OCI-LY1 (cell line): Measurements from ENCODE around the gene MFSD6.

Experiments
- H2AFZ ChIP-seq: fragments of 200-600 bp; sonication (generic), shearing (Covaris generic); 2 replicates; pipeline ENCODE4 v1.6.0; 2014; ENCODE audit warnings: antibody characterized with exemption, mild to moderate bottlenecking, low read length
- H3F3A ChIP-seq: fragments of 200-600 bp; sonication (generic), shearing (Covaris generic); 2 replicates; pipeline ENCODE4 v1.6.0; 2014; ENCODE audit warnings: mild to moderate bottlenecking, antibody characterized with exemption, low read length, moderate library complexity; ENCODE audit not compliant: insufficient read depth
- H3K27ac ChIP-seq: fragments of 200-600 bp; sonication (generic); 2 replicates; pipeline ENCODE4 v1.5.1; 2014; ENCODE audit warnings: low read length, mixed run types, mild to moderate bottlenecking, low read depth; ENCODE audit not compliant: poor library complexity, severe bottlenecking
- H3K27me3 ChIP-seq: fragments of 200-600 bp; sonication (generic); 2 replicates; pipeline ENCODE4 v1.6.0; 2014; ENCODE audit warnings: antibody characterized with exemption, mild to moderate bottlenecking, low read length, moderate library complexity; ENCODE audit not compliant: insufficient read depth
- H3K36me3 ChIP-seq: fragments of 200-600 bp; sonication (generic); 2 replicates; pipeline ENCODE4 v1.6.1; 2014; ENCODE audit warnings: mild to moderate bottlenecking, antibody characterized with exemption, low read length, moderate library complexity, mixed read lengths; ENCODE audit not compliant: insufficient read depth
- H3K4me1 ChIP-seq: fragments of 200-600 bp; sonication (generic); 2 replicates; pipeline ENCODE4 v1.5.1; 2014; ENCODE audit warnings: mild to moderate bottlenecking, low read length, moderate library complexity; ENCODE audit not compliant: insufficient read depth, severe bottlenecking
- H3K4me2 ChIP-seq: fragments of 200-600 bp; sonication (generic), shearing (Covaris generic); 2 replicates; pipeline ENCODE4 v1.6.1; 2014; ENCODE audit warnings: low read length
- H3K4me3 ChIP-seq: fragments of 200-600 bp; sonication (generic); 2 replicates; pipeline ENCODE4 v1.5.1; 2014; ENCODE audit warnings: low read length, low read depth, mild to moderate bottlenecking, mixed read lengths; ENCODE audit not compliant: poor library complexity, severe bottlenecking
- H3K79me2 ChIP-seq: fragments of 200-600 bp; shearing (Covaris generic); 2 replicates; pipeline ENCODE4 v1.6.1; 2016; ENCODE audit warnings: mixed run types, low read length, mixed read lengths; ENCODE audit not compliant: insufficient read depth
- H3K9ac ChIP-seq: fragments of 200-600 bp; sonication (generic), shearing (Covaris generic); 2 replicates; pipeline ENCODE4 v1.6.1; 2014; ENCODE audit warnings: mild to moderate bottlenecking, low read length, mixed read lengths
- H3K9me2 ChIP-seq: fragments of 200-600 bp; sonication (generic), shearing (Covaris generic); 2 replicates; pipeline ENCODE4 v1.6.1; 2014; ENCODE audit warnings: low read depth, mild to moderate bottlenecking, low read length, mixed read lengths
- H3K9me3 ChIP-seq: fragments of 200-600 bp; shearing (Covaris generic); 2 replicates; pipeline ENCODE4 v1.6.1; 2014; ENCODE audit warnings: low read length, mixed read lengths
- H4K20me1 ChIP-seq: fragments of 200-600 bp; sonication (generic), shearing (Covaris generic); 2 replicates; pipeline ENCODE4 v1.6.0; 2016; ENCODE audit warnings: mild to moderate bottlenecking, low read length; ENCODE audit not compliant: insufficient read depth
- CTCF ChIP-seq: fragments of 200-600 bp; sonication (generic), shearing (Covaris generic); IDR thresholded peaks from 2 replicates; pipeline ENCODE4 v1.5.1; 2017; ENCODE audit warnings: mild to moderate bottlenecking, antibody characterized with exemption, low read length, moderate library complexity, mixed read lengths
- EZH2 ChIP-seq: fragments of 200-600 bp; sonication (generic), shearing (Covaris generic); IDR thresholded peaks from 2 replicates; pipeline ENCODE4 v1.8.0; 2017; ENCODE audit warnings: borderline replicate concordance, mixed run types, mild to moderate bottlenecking, antibody characterized with exemption, low read length, moderate library complexity, mixed read lengths

The MFSD6 gene

DNA sequence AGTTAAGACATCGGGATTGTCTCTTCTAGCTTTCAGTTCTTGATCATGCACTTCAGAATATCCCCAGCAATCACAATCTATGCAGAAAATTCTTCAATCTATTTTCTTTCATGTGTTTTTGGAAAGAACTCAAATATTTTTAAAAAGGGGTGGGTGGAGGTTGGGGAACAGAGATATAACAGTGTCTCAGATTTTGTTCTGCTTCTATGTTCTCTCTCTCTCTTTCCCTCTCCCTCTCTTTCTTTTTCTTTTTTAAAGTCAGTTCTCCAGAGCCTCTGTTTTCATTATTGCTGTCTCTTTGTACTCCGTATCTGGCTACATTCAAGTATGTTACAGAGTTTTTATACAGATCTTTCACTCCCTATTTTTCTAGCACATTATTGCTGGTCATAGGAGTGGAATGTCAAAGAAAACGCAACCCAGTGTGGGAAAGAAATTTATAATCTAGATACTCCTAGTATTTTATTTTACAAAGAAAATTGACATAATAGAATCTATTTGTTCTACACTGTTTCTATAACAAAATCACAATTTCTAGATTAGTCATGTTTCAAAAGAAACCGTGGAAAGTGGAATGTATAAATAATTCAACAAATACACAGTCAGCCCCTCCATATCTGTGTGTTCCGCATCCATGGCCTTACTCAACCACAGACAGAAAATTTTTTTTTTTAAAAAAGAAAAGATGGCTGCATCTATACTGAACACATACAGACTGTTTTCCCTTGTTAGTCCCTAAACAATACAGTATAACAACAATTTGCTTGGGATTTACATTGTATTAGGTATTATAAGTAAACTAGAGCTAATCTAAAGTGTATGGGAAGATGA lies 137.6 kb downstream of the MFSD6 start:
- no peaks in the 10 kb centered on the region for H3K79me2 ChIP-seq
- H3K36me3 ChIP-seq, result no peaks in the 10 kb centered on the region
- H3K4me2 ChIP-seq, result no peak overlapping the region
- no peak overlapping the region for H3K27ac ChIP-seq
- no peak for TF ChIP-seq EZH2
- no peak for TF ChIP-seq CTCF
- no peaks in the 10 kb centered on the region for H3K27me3 ChIP-seq
- no peaks in the 10 kb centered on the region for H3K9me2 ChIP-seq
- 0 out of 2 replicates have a peak, but pooled peaks cover 3% of the 10 kb centered on the region for H3K9me3 ChIP-seq
- H3K4me1 ChIP-seq, result no peaks in the 10 kb centered on the region
- H2AFZ ChIP-seq, result no peak overlapping the region
- H3F3A ChIP-seq, result no peaks in the 10 kb centered on the region
- H3K9ac ChIP-seq, result no peak overlapping the region
- H4K20me1 ChIP-seq, result no peaks in the 10 kb centered on the region
- H3K4me3 ChIP-seq, result no peak overlapping the region

GRCh38 chr2:190546734-190547133 lies 138.6 kb downstream of the MFSD6 start:
- no peak overlapping the region for H3K27ac ChIP-seq

DNA sequence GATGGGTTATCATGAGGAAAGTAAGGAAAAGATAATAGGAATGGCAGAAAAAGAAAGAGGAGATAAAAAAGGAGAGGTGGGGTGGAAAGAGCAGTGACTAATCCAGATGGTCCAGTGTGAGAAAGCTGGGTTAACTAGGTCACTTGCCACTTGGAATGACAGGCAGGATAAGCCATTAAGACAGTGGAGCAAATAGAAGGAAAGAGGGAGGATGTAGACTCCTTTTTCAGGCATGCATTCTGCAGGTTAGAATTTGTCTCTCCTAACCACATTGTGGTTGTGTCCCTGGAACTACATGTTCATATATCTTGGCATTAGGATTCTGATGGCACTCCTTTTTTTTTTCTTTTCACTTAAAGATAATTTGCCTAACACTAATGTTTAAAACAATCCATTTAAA lies 139.7 kb downstream of the MFSD6 start:
- TF ChIP-seq EZH2 (no peak), CTCF (no peak)
- Histone ChIP-seq H3K9me2 (no peaks in the 10 kb centered on the region), H3K36me3 (no peaks in the 10 kb centered on the region), H3K4me3 (no peak overlapping the region), H4K20me1 (no peaks in the 10 kb centered on the region), H3K27me3 (no peaks in the 10 kb centered on the region), H3K9ac (no peak overlapping the region), H2AFZ (no peak overlapping the region), H3K27ac (no peak overlapping the region), H3K9me3 (no peaks in the 10 kb centered on the region), H3F3A (no peaks in the 10 kb centered on the region), H3K79me2 (no peaks in the 10 kb centered on the region), H3K4me2 (no peak overlapping the region), H3K4me1 (no peaks in the 10 kb centered on the region)

More at GRCh38 chr2:190546734-190547133, 138.6 kb downstream of the MFSD6 start:
- Histone ChIP-seq H3K79me2 (no peaks in the 10 kb centered on the region), H3K36me3 (no peaks in the 10 kb centered on the region), H3K4me3 (no peak overlapping the region), H2AFZ (no peak overlapping the region), H3K9me2 (no peaks in the 10 kb centered on the region), H3K4me1 (no peaks in the 10 kb centered on the region), H3K9me3 (0 out of 2 replicates have a peak, but pooled peaks cover under 1% of the 10 kb centered on the region), H3K4me2 (no peak overlapping the region), H4K20me1 (no peaks in the 10 kb centered on the region), H3K27me3 (no peaks in the 10 kb centered on the region), H3K9ac (no peak overlapping the region), H3F3A (no peaks in the 10 kb centered on the region)
- TF ChIP-seq EZH2 (no peak), CTCF (no peak)
